HCT116 (cell line): ENCODE data around the gene MYOM1. TPM values are rescaled to one million over a fixed set of nuclear protein-coding genes. Genes with fewer than 3 reads are reported as not detected.

Experiments
- ATAC-seq: fragments of 200-7000 bp; cut with Tn5 transposase; 2 replicates; pipeline ENCODE4 v1.9.1; 2020; ENCODE audit warnings: mild to moderate bottlenecking, moderate library complexity
- BruUV-seq: library from RNA; stranded (reverse); fragments of 400-500 nt; replicated peaks from 2 replicates; lab custom pipeline; 2021; lab: Mats Ljungman, UMichigan
- CTCF ChIA-PET: fragments of 300-600 bp; sonication (Branson Sonifier 250); formaldehyde crosslinking; loops from one replicate; lab custom pipeline; 2021; ENCODE audit warnings: antibody characterized with exemption; lab: Charles Lee
- POLR2A ChIA-PET: fragments of 300-600, 350-600 bp; sonication (Branson Sonifier 250); formaldehyde crosslinking; loops from one replicate; lab custom pipeline; 2021; ENCODE audit warnings: antibody characterized with exemption; lab: Charles Lee
- RAD21 ChIA-PET, 2 experiments: fragments of 300-600 bp; sonication (Branson Sonifier 250); formaldehyde crosslinking; loops; one replicate each; lab custom pipeline; 2023; ENCODE audit warnings: low total read pairs in 2 of 2; ENCODE audit not compliant: uncharacterized antibody in 2 of 2, unreplicated experiment in 2 of 2, low non-redundant PET in 1 of 2; lab: Charles Lee
- DNase-seq: peaks from one replicate; pipeline ENCODE4 v3.0.0-alpha.2; 2010; ENCODE audit warnings: low read depth, low spot score
- H2AFZ ChIP-seq: fragments of 200-600 bp; shearing (Covaris generic), sonication (generic); 2 replicates; pipeline ENCODE4 v1.6.1; 2017; ENCODE audit warnings: low read depth, mixed run types, mixed read lengths, antibody characterized with exemption, low read length; ENCODE audit not compliant: poor library complexity, severe bottlenecking
- H3K27ac ChIP-seq: 2 replicates; pipeline ENCODE4 v1.5.1; 2012; ENCODE audit warnings: low read depth, low read length
- H3K27me3 ChIP-seq: fragments of 200-600 bp; sonication (generic); 2 replicates; pipeline ENCODE4 v1.6.1; 2016; ENCODE audit warnings: mixed run types, low read length, mixed read lengths; ENCODE audit not compliant: insufficient read depth
- H3K36me3 ChIP-seq, 2 experiments: fragments of 200-500 bp in 1 of 2; fragments of 200-600 bp in 1 of 2; sonication (Bioruptor generic) in 1 of 2; sonication (generic) in 1 of 2; 2 replicates each; pipeline versions ENCODE4 v1.5.1 to v1.6.1; 2014 to 2016; ENCODE audit warnings: low read length in 2 of 2, inconsistent platforms in 1 of 2, mixed read lengths in 1 of 2, mixed run types in 1 of 2; ENCODE audit not compliant: insufficient read depth in 2 of 2, control insufficient read depth in 1 of 2
- H3K4me1 ChIP-seq, 2 experiments: fragments of 200-600 bp in 1 of 2; sonication (generic) in 1 of 2; 2 replicates each; pipeline versions ENCODE4 v1.5.1 to v1.6.1; 2012 to 2017; ENCODE audit warnings: low read length in 2 of 2, inconsistent platforms in 1 of 2, mild to moderate bottlenecking in 1 of 2, mixed read lengths in 1 of 2, mixed run types in 1 of 2, moderate library complexity in 1 of 2; ENCODE audit not compliant: insufficient read depth in 2 of 2, control insufficient read depth in 1 of 2
- H3K4me2 ChIP-seq: fragments of 200-600 bp; sonication (generic); 2 replicates; pipeline ENCODE4 v1.6.1; 2017; ENCODE audit warnings: mixed run types, low read length, mixed read lengths
- H3K4me3 ChIP-seq, 2 experiments: fragments of 200-600 bp in 1 of 2; sonication (generic) in 1 of 2; replicated peaks in 1 of 2; 2 replicates each; pipeline ENCODE4 v1.5.1; 2011 to 2016; ENCODE audit warnings: low read length in 2 of 2, control low read depth in 1 of 2, low read depth in 1 of 2, mild to moderate bottlenecking in 1 of 2, mixed read lengths in 1 of 2, mixed run types in 1 of 2
- H3K79me2 ChIP-seq: fragments of 200-600 bp; sonication (generic); 2 replicates; pipeline ENCODE4 v1.6.1; 2017; ENCODE audit warnings: mild to moderate bottlenecking, mixed run types, low read length, moderate library complexity, mixed read lengths; ENCODE audit not compliant: insufficient read depth
- H3K9ac ChIP-seq: fragments of 200-600 bp; sonication (generic); 2 replicates; pipeline ENCODE4 v1.6.1; 2016; ENCODE audit warnings: low read length, mixed read lengths
- H3K9me2 ChIP-seq: fragments of 200-600 bp; sonication (generic), shearing (Covaris generic); 2 replicates; pipeline ENCODE4 v1.6.1; 2017; ENCODE audit warnings: mixed run types, mild to moderate bottlenecking, moderate library complexity; ENCODE audit not compliant: insufficient read depth
- H3K9me3 ChIP-seq, 2 experiments: fragments of 200-500 bp in 1 of 2; fragments of 200-600 bp in 1 of 2; sonication (Bioruptor generic) in 1 of 2; sonication (generic) in 1 of 2; 2 replicates each; pipeline ENCODE4 v1.6.1; 2014 to 2017; ENCODE audit warnings: low read length in 2 of 2, mixed read lengths in 2 of 2, inconsistent platforms in 1 of 2, low read depth in 1 of 2, mild to moderate bottlenecking in 1 of 2, mixed run types in 1 of 2, moderate library complexity in 1 of 2; ENCODE audit not compliant: control insufficient read depth in 1 of 2, insufficient read depth in 1 of 2
- H4K20me1 ChIP-seq: fragments of 200-600 bp; sonication (generic), shearing (Covaris generic); 2 replicates; pipeline ENCODE4 v1.6.1; 2017; ENCODE audit warnings: mixed run types, mild to moderate bottlenecking, moderate library complexity; ENCODE audit not compliant: insufficient read depth
- RAD21 ChIP-seq: IDR thresholded peaks from 2 replicates; pipeline ENCODE4 v1.6.1; 2012; ENCODE audit warnings: low read depth, mild to moderate bottlenecking
- SIN3A ChIP-seq: IDR thresholded peaks from 2 replicates; pipeline ENCODE4 v1.6.1; 2012; ENCODE audit warnings: low read depth
- YY1 ChIP-seq: IDR thresholded peaks from 2 replicates; pipeline ENCODE4 v1.6.1; 2011; ENCODE audit warnings: low read length, low read depth, moderate library complexity, mild to moderate bottlenecking; ENCODE audit not compliant: insufficient replicate concordance; ENCODE audit errors: extremely low read depth
- intact Hi-C: fragments of 100-400 bp; cut with micrococcal nuclease; formaldehyde crosslinking; loops from 2 replicates; pipeline ENCODE4 v1.10.0; 2022
- total RNA-seq: library from RNA; stranded (reverse); gene quantifications from one replicate; pipeline ENCODE4 v1.2.1, GENCODE V29; 2021; ENCODE audit not compliant: unreplicated experiment
- TF ChIP-seq, protein P1 (sequence below): IDR thresholded peaks from 2 replicates; pipeline ENCODE4 v1.6.1; 2012
- TF ChIP-seq, protein P2 (sequence below), 3 experiments: fragments of 200-600 bp in 1 of 3; sonication (generic) in 1 of 3; IDR thresholded peaks in 2 of 3; conservative IDR thresholded peaks in 1 of 3; 2 replicates each; pipeline ENCODE4 v1.5.1; 2012 to 2017; ENCODE audit warnings: low read depth in 2 of 3, low read length in 2 of 3, antibody characterized with exemption in 1 of 3, borderline replicate concordance in 1 of 3, control low read depth in 1 of 3, mild to moderate bottlenecking in 1 of 3, mixed read lengths in 1 of 3, mixed run types in 1 of 3, moderate library complexity in 1 of 3; ENCODE audit not compliant: insufficient read depth in 1 of 3
- TF ChIP-seq, protein P3 (sequence below): IDR thresholded peaks from 2 replicates; pipeline ENCODE4 v1.6.1; 2011; ENCODE audit warnings: mild to moderate bottlenecking, low read length, moderate library complexity; ENCODE audit not compliant: insufficient replicate concordance; ENCODE audit errors: extremely low read depth

The MYOM1 gene
- total RNA-seq, 1 experiment from 2014 or later: 0.52 TPM

DNA sequence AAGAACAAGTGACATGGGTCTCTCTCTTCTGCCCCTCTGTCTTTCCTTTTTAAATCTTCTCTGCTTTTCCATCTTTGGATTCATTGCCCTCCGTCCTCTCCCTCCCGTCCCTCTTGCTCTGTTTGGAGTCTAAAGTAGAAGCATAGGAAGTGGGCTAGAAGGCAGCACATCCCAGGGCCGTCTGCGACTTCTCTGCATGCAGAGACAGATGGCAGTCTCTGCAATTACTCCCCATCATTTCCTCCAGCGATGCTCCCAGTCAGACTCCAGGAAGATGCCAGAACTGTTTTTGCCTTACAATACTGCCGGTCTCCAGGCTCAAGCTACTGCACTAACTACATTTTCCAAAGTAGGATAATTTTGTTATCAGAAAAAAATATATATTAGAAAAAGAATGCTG lies 171.6 kb downstream of the MYOM1 start (continued):
- TF ChIP-seq YY1: no peak
- TF ChIP-seq, all 23 proteins: peak for 0

DNA sequence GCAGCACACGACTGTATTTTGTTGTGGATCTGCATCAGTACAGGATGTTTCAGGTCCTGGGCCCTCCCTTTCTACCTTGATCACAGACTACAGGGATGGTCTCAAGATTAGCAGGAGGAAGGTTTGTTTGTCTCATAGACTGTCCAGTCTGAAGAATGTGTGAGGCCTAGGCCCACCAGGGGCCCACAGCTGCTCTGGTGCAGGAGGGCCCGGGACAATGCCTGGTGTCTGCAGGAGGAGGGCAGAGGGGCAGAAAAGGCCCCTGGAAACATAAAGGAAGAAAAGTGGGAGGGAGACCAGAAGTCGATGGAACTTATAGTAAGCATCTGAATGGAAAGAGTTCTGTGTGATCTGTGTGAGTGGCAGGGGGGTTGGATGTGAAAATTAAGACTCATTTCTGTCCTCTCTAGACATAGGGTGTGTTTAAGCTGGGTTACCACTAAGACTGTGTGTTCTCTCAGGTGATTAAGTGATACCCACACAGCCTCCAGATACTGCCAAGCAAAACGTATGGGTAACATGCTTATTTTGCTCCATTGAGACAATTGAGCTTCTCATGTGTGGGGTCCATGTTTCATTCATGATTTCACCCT lies 173.5 kb downstream of the MYOM1 start:
- Histone ChIP-seq H3K79me2 (no peaks in the 10 kb centered on the region), H3K9ac (no peak overlapping the region), H3K9me2 (no peaks in the 10 kb centered on the region), H3K4me2 (no peak overlapping the region)
- ChIA-PET POLR2A (no interaction called here), RAD21 (no interaction called here)
- BruUV-seq: no TSS peak
- intact Hi-C loops: no loop called here
- DNase-seq: no peak
- TF ChIP-seq SIN3A (no peak), RAD21 (no peak)
- TF ChIP-seq, protein P1, sequence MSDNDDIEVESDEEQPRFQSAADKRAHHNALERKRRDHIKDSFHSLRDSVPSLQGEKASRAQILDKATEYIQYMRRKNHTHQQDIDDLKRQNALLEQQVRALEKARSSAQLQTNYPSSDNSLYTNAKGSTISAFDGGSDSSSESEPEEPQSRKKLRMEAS: no peak
- TF ChIP-seq, protein P2, sequence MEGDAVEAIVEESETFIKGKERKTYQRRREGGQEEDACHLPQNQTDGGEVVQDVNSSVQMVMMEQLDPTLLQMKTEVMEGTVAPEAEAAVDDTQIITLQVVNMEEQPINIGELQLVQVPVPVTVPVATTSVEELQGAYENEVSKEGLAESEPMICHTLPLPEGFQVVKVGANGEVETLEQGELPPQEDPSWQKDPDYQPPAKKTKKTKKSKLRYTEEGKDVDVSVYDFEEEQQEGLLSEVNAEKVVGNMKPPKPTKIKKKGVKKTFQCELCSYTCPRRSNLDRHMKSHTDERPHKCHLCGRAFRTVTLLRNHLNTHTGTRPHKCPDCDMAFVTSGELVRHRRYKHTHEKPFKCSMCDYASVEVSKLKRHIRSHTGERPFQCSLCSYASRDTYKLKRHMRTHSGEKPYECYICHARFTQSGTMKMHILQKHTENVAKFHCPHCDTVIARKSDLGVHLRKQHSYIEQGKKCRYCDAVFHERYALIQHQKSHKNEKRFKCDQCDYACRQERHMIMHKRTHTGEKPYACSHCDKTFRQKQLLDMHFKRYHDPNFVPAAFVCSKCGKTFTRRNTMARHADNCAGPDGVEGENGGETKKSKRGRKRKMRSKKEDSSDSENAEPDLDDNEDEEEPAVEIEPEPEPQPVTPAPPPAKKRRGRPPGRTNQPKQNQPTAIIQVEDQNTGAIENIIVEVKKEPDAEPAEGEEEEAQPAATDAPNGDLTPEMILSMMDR (IDR thresholded peaks at IDR 0.05 in 2 of 3, conservative IDR thresholded peaks at IDR 0.05 in 1 of 3; ENCODE audit: borderline replicate concordance in 1 of 3, insufficient read depth in 1 of 3, low read depth in 2 of 3, low read length in 2 of 3): no peak
- TF ChIP-seq, protein P3, sequence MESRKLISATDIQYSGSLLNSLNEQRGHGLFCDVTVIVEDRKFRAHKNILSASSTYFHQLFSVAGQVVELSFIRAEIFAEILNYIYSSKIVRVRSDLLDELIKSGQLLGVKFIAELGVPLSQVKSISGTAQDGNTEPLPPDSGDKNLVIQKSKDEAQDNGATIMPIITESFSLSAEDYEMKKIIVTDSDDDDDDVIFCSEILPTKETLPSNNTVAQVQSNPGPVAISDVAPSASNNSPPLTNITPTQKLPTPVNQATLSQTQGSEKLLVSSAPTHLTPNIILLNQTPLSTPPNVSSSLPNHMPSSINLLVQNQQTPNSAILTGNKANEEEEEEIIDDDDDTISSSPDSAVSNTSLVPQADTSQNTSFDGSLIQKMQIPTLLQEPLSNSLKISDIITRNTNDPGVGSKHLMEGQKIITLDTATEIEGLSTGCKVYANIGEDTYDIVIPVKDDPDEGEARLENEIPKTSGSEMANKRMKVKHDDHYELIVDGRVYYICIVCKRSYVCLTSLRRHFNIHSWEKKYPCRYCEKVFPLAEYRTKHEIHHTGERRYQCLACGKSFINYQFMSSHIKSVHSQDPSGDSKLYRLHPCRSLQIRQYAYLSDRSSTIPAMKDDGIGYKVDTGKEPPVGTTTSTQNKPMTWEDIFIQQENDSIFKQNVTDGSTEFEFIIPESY: no peak
- TF ChIP-seq, all 23 proteins: peak for 0
- Histone ChIP-seq H3K4me1 (peaks cover 0 to 2% of the 10 kb centered on the region in 2 experiments; a peak in 3 of 4 replicates), H2AFZ (no peak overlapping the region), H3K27me3 (no peaks in the 10 kb centered on the region), H3K9me3 (no peaks in the 10 kb centered on the region), H3K27ac (no peak overlapping the region), H3K36me3 (no peaks in the 10 kb centered on the region), H4K20me1 (no peaks in the 10 kb centered on the region), H3K4me3 (no peak overlapping the region)
- ATAC-seq: no peak
- CTCF ChIA-PET: interaction anchor here (1.0 kb wide), 1 partner anchor 17 kb away, joined by 3 read pairs; no protein-coding TSS in a partner anchor
